Retinal pigment epithelial cell (primary cell): ENCODE results near the gene GASK1A.
"Not testable (repeated sequence)": the region's sequence is repeated elsewhere in the genome, so short reads cannot be mapped to it uniquely, and the experiment has no call there.

Experiments
- DNase-seq: peaks from one replicate; pipeline ENCODE4 v3.0.0-alpha.2; 2010; ENCODE audit warnings: low read depth
- H3K4me3 ChIP-seq: 2 replicates; pipeline ENCODE4 v1.5.1; 2011; ENCODE audit warnings: mild to moderate bottlenecking, low read length, control low read depth, moderate library complexity
- TF ChIP-seq, protein P1 (sequence below): conservative IDR thresholded peaks from 2 replicates; pipeline ENCODE4 v1.5.1; 2011; ENCODE audit warnings: low read depth, low read length, control low read depth, inconsistent platforms

Gene GASK1A

DNA sequence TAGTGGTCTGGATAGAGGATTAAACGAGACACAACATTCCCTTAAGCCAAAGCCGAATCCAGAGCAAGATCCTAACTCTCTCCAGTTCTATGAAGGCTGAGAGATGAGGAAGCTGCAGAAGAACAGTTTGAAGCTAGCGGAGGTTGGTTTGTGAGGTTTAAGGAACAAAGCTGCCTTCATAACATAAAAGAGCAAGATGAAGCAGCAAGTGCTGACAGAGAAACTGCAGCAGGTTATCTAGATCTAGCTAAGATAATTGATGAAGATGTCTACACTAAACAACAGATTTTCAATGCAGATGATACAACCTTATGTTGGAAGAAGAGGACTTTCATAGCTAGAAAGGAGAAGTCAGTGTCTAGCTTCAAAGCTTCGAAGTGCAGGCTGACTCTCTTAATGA lies 14.8 kb upstream of the GASK1A start:
- no peak for DNase-seq
- no peak overlapping the region for H3K4me3 ChIP-seq
- TF ChIP-seq, protein P1, sequence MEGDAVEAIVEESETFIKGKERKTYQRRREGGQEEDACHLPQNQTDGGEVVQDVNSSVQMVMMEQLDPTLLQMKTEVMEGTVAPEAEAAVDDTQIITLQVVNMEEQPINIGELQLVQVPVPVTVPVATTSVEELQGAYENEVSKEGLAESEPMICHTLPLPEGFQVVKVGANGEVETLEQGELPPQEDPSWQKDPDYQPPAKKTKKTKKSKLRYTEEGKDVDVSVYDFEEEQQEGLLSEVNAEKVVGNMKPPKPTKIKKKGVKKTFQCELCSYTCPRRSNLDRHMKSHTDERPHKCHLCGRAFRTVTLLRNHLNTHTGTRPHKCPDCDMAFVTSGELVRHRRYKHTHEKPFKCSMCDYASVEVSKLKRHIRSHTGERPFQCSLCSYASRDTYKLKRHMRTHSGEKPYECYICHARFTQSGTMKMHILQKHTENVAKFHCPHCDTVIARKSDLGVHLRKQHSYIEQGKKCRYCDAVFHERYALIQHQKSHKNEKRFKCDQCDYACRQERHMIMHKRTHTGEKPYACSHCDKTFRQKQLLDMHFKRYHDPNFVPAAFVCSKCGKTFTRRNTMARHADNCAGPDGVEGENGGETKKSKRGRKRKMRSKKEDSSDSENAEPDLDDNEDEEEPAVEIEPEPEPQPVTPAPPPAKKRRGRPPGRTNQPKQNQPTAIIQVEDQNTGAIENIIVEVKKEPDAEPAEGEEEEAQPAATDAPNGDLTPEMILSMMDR, result no peak

DNA sequence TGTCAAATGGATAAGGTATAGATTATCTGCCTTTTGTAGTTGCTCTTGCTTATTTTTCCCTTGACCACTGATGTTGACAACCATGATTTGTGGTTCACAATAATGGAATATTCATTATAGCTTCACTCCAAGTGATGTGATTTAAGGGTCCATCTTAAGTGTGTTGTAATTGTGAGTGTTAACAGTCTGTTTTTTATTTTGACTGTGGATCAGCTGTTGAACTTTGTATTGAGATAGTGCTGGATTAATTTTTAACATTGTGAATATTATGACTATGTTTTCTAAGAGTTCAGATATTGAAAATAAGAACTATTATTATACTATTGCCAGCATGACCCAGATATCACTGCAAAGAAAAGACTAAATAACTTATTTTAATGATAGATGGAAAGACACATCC lies 8.6 kb upstream of the GASK1A start:
- no peak for DNase-seq
- H3K4me3 ChIP-seq, result no peak overlapping the region
- TF ChIP-seq, protein P1, result no peak

DNA sequence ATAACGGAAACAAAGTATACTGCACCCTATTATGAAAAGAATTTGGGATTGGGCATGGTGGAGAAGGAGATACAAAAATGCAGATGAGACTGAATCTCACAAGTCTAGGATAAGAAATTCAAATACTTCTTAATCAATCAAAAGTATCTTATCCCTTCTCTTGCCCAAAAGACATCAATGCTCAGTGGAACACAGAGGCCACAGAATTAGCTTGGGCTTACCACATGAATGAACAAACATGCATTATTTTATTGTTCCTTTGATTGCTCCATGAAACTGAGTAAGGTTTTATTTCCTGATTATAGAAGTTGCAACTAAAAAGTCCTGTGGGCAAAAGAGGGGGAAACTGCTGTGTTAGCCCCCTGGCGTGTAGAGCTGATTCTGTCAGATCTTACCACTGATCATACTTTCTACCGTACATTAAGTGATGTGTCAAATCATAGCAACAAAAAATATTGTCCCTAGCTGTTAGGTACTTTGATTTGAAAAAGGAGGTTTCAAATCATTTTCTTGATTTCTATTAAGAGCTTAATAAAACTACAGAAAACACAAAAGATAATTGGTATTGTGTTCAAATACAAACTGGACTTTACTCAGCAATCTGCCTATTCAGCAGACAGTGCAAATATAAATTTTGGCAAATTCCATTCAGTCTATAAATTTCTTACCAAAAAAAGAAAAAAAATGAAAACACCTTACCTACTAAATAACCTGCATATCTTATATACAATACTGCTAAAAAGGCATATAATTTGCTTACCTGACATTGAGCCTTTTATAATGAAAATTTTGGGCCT lies 7.9 kb upstream of the GASK1A start:
- DNase-seq, result no peak
- H3K4me3 ChIP-seq, result no peak overlapping the region
- TF ChIP-seq, protein P1, result no peak

DNA sequence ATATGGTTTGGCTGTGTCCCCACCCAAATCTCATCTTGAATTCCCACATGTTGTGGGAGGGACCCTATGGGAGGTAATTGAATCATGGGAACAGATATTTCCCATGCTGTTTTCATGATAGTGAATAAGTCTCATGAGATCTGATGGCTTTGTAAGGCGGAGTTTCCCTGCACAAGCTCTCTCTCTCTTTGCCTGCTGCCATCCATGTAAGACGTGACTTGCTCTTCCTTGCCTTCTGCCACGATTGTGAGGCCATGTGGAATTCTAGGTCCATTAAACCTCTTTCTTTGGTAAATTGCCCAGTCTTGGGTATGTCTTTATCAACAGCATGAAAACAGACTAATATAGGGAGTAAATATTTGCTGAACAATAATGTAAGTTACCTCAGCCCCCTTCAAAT lies 4.2 kb upstream of the GASK1A start:
- not testable (repeated sequence) for H3K4me3 ChIP-seq, DNase-seq

DNA sequence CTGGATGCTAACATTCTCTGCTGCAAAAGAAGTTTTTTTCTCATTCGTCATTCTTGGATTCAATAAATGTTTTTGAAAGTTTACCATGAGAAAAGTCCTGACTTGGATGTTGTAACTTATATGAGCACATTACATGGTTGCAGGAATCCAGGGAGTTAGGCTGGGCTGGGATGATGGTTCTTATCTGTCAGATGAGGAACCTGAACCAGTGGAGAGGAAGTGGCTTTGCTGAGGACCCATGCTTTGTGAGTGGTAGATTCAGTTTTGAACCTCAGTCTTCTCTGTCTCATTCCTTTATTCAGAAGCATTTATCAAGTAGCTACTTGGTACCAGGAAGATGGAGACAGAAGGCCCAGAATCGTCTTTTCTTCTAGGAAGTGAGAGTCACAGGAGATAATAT lies 3.7 kb upstream of the GASK1A start:
- TF ChIP-seq, protein P1, result no peak
- H3K4me3 ChIP-seq, result no peak overlapping the region
- DNase-seq, result no peak

DNA sequence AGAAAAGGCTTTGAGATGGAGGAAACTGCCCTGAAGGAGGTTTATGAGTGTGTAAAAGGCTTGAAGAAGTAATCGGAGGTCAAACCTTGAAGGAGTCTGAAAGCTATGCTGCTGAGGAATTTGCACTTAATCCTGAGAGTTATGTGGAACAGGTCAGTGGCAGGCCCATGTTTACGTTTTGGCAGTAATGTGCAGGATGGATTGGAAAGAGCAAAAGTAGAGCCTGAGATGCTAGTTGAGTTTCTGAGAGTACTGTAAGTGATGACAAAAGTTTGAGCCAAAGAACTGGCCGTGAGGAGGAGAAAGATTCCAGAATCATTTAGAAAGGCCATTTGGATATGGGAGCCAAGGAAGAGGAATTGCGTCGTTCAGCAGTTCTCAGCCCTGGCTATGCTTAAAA lies 3.2 kb upstream of the GASK1A start:
- DNase-seq, result no peak
- no peak overlapping the region for H3K4me3 ChIP-seq
- TF ChIP-seq, protein P1, result no peak

DNA sequence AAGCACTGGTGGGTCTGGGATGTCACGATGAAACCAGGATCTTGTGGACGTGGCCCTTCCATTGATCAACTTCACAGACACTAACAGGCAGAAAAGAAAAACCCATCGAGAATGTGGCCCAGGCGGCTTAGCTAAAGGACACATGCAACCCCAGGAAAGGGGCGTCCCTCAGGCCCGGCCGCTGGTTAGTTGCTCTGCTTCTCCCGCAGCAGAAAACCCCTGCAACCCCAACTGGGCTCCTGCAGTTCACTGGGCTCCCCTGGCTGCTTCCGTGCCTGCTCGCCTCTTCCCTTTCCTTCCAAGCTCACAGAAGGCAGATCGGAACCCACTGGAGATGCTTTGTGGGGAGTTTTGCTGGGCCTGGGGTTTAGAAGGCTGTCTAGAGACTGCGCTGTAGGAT lies 1.1 kb downstream of the GASK1A start:
- no peak for DNase-seq
- TF ChIP-seq, protein P1, result no peak
- no peak overlapping the region for H3K4me3 ChIP-seq
